Spleen (tissue), 7 donors: ENCODE data around the gene ABHD4.

Experiments
- POLR2A ChIP-seq, 3 donors: fragments of 450-650 bp; IDR thresholded peaks; one replicate each; pipeline ENCODE4 v1.5.1; 2017; ENCODE audit warnings: antibody characterized with exemption in 3 of 3, mild to moderate bottlenecking in 1 of 3
- POLR2AphosphoS5 ChIP-seq, 3 donors: sonication (generic); formaldehyde crosslinking; IDR thresholded peaks; one replicate each; pipeline ENCODE4 v1.5.1; 2017; ENCODE audit warnings: antibody characterized with exemption in 3 of 3
- TF ChIP-seq, protein P1 (sequence below), 11 experiments: fragments of 200-600 bp in 7 of 11; fragments of 450-650 bp in 4 of 11; sonication (generic) in 4 of 11; IDR thresholded peaks in 8 of 11; conservative IDR thresholded peaks in 3 of 11; 1 replicate in 7 of 11; 2 replicates in 4 of 11; pipeline versions ENCODE4 v1.4.0 to v1.8.0; 2016 to 2021; ENCODE audit warnings: antibody characterized with exemption in 11 of 11, inconsistent platforms in 4 of 11, mild to moderate bottlenecking in 1 of 11
- donor health status: DM: no; HTN: no; CAD: no; lungs with moderate emphysema.
- donor health status: DM: no; HTN: no; CAD: no.
- donor health status: DM: no; HTN: no; CAD: no.

DNA sequence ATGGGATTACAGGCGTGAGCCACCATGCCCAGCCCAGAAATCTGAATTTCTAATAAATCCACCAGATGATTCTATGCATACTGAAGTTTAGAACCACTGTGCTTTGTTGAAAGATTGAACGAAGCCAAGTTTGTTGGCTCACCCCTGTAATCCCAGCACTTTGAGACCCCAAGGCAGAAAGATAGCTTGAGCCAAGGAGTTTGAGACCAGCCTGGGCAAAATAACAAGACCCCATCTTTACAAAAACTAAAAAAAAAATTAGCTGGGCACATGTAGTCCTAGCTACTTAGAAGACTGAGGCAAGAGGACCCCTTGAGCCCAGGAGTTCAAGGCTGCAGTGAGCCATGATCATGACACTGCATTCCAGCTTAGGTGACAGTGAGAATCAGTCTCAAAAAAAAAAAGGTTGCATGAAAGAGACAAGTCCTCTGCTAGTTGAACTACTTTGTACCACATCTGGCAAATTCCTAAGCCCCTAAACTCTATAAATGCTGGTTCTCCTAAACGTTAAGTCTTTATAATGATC, 1.7 kb upstream of the ABHD4 start:
- TF ChIP-seq, protein P1, sequence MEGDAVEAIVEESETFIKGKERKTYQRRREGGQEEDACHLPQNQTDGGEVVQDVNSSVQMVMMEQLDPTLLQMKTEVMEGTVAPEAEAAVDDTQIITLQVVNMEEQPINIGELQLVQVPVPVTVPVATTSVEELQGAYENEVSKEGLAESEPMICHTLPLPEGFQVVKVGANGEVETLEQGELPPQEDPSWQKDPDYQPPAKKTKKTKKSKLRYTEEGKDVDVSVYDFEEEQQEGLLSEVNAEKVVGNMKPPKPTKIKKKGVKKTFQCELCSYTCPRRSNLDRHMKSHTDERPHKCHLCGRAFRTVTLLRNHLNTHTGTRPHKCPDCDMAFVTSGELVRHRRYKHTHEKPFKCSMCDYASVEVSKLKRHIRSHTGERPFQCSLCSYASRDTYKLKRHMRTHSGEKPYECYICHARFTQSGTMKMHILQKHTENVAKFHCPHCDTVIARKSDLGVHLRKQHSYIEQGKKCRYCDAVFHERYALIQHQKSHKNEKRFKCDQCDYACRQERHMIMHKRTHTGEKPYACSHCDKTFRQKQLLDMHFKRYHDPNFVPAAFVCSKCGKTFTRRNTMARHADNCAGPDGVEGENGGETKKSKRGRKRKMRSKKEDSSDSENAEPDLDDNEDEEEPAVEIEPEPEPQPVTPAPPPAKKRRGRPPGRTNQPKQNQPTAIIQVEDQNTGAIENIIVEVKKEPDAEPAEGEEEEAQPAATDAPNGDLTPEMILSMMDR (IDR thresholded peaks at IDR 0.05 in 8 of 11, conservative IDR thresholded peaks at IDR 0.05 in 3 of 11): no peak
- TF ChIP-seq POLR2AphosphoS5 (IDR thresholded peaks at IDR 0.05) (no peak), POLR2A (IDR thresholded peaks at IDR 0.05) (no peak)
